Measurements from ENCODE around the gene SAMD1. TPM values are rescaled to one million over a fixed set of nuclear protein-coding genes. Genes with fewer than 3 reads are reported as not detected.

SAMD1 gene
- total RNA-seq, 1 donor from 2014 or later = 29.5 TPM

GRCh38 chr19:14096272-14096992 is 5.9 kb upstream of the SAMD1 start:
- peaks cover 16% of the 10 kb centered on the region for H3K36me3 Mint-ChIP-seq (ENCODE audit: low read depth, unreplicated experiment)
- H3K4me1 Mint-ChIP-seq (ENCODE audit: unreplicated experiment) = peaks cover under 1% of the 10 kb centered on the region
- TF ChIP-seq CTCF (IDR thresholded peaks at IDR 0.05; ENCODE audit: unreplicated experiment) = no peak
- H3K27me3 Mint-ChIP-seq (ENCODE audit: unreplicated experiment) = peaks cover 13% of the 10 kb centered on the region
- peaks cover 3% of the 10 kb centered on the region for H3K9me3 Mint-ChIP-seq (ENCODE audit: unreplicated experiment)
- no peak for DNase-seq (ENCODE audit: low spot score)
- H3K27ac Mint-ChIP-seq (ENCODE audit: unreplicated experiment) = no peak overlapping the region
- H3K4me3 Mint-ChIP-seq (ENCODE audit: unreplicated experiment) = peak overlapping the region; percentile 22

GRCh38 chr19:14094854-14095253 is 4.3 kb upstream of the SAMD1 start:
- peaks cover 14% of the 10 kb centered on the region for H3K27me3 Mint-ChIP-seq (ENCODE audit: unreplicated experiment)
- peaks cover 11% of the 10 kb centered on the region for H3K36me3 Mint-ChIP-seq (ENCODE audit: low read depth, unreplicated experiment)
- no peak for TF ChIP-seq CTCF (IDR thresholded peaks at IDR 0.05; ENCODE audit: unreplicated experiment)
- H3K27ac Mint-ChIP-seq (ENCODE audit: unreplicated experiment) = peak overlapping the region; percentile 54
- H3K9me3 Mint-ChIP-seq (ENCODE audit: unreplicated experiment) = peaks cover 3% of the 10 kb centered on the region
- no peak for DNase-seq (ENCODE audit: low spot score)
- H3K4me3 Mint-ChIP-seq (ENCODE audit: unreplicated experiment) = peak overlapping the region; percentile 68
- peaks cover 2% of the 10 kb centered on the region for H3K4me1 Mint-ChIP-seq (ENCODE audit: unreplicated experiment)

- Mint-ChIP-seq H3K4me3 (ENCODE audit: unreplicated experiment) (no peak overlapping the region), H3K27me3 (ENCODE audit: unreplicated experiment) (peaks cover 18% of the 10 kb centered on the region), H3K4me1 (ENCODE audit: unreplicated experiment) (peaks cover 5% of the 10 kb centered on the region), H3K9me3 (ENCODE audit: unreplicated experiment) (peaks cover 3% of the 10 kb centered on the region), H3K36me3 (ENCODE audit: low read depth, unreplicated experiment) (peaks cover 17% of the 10 kb centered on the region), H3K27ac (ENCODE audit: unreplicated experiment) (no peak overlapping the region)
- TF ChIP-seq CTCF (IDR thresholded peaks at IDR 0.05; ENCODE audit: unreplicated experiment) = no peak
- DNase-seq (ENCODE audit: low spot score) = no peak
These were observed 2.7 kb upstream of the SAMD1 start for GRCh38 chr19:14093117-14093823.

GRCh38 chr19:14091813-14092462 is 1.4 kb upstream of the SAMD1 start:
- TF ChIP-seq CTCF (IDR thresholded peaks at IDR 0.05; ENCODE audit: unreplicated experiment) = no peak
- peaks cover 3% of the 10 kb centered on the region for H3K9me3 Mint-ChIP-seq (ENCODE audit: unreplicated experiment)
- no peak for DNase-seq (ENCODE audit: low spot score)
- peak overlapping the region; percentile 95 for H3K4me3 Mint-ChIP-seq (ENCODE audit: unreplicated experiment)
- H3K27me3 Mint-ChIP-seq (ENCODE audit: unreplicated experiment) = peaks cover 19% of the 10 kb centered on the region
- H3K27ac Mint-ChIP-seq (ENCODE audit: unreplicated experiment) = no peak overlapping the region
- peaks cover 16% of the 10 kb centered on the region for H3K36me3 Mint-ChIP-seq (ENCODE audit: low read depth, unreplicated experiment)
- peaks cover 5% of the 10 kb centered on the region for H3K4me1 Mint-ChIP-seq (ENCODE audit: unreplicated experiment)
